GM10266 (cell line): ENCODE data around the gene FBXO17.

Source experiments
- DNase-seq: peaks from one replicate; pipeline ENCODE4 v3.0.0; 2012; ENCODE audit errors: extremely low spot score
- TF ChIP-seq, protein P1 (sequence below): IDR thresholded peaks from 2 replicates; pipeline ENCODE4 v1.5.1; 2012; ENCODE audit warnings: mild to moderate bottlenecking, low read depth; ENCODE audit not compliant: control insufficient read depth, insufficient read depth; ENCODE audit errors: missing control alignments

FBXO17 gene

DNA sequence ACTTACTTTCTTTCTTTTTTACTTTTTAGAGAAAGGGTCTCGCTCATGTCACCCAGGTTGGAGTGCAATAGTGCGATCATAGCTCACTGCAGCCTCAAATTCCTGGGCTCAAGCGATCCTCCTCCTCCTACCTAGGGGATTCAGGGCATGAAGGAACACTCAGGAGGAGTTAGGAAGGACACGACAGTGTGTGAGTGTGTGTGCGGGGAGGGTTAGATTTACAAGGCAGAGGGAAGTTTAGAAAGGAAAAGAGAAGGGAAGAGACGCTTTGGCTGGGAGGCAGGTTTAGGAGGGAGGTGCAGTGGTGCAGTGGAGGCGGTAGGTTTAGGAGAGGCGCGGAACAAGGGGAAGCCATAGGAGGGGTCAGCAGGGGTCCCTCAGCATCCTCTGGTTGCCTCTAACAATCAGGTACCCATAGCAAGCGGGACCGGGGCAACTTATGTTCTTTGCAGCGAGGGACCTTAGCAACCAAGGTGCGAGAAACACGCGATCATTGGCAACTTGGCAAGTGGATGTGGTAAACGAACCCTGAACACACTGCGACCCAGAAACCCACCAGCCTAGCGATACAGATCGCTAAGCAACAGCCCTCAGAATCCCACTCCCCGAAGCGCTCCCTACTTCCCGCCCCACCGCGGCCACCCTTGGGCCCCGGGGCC, 76.6 kb downstream of the FBXO17 start:
- no peak for DNase-seq
- TF ChIP-seq, protein P1, sequence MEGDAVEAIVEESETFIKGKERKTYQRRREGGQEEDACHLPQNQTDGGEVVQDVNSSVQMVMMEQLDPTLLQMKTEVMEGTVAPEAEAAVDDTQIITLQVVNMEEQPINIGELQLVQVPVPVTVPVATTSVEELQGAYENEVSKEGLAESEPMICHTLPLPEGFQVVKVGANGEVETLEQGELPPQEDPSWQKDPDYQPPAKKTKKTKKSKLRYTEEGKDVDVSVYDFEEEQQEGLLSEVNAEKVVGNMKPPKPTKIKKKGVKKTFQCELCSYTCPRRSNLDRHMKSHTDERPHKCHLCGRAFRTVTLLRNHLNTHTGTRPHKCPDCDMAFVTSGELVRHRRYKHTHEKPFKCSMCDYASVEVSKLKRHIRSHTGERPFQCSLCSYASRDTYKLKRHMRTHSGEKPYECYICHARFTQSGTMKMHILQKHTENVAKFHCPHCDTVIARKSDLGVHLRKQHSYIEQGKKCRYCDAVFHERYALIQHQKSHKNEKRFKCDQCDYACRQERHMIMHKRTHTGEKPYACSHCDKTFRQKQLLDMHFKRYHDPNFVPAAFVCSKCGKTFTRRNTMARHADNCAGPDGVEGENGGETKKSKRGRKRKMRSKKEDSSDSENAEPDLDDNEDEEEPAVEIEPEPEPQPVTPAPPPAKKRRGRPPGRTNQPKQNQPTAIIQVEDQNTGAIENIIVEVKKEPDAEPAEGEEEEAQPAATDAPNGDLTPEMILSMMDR: no peak

DNA sequence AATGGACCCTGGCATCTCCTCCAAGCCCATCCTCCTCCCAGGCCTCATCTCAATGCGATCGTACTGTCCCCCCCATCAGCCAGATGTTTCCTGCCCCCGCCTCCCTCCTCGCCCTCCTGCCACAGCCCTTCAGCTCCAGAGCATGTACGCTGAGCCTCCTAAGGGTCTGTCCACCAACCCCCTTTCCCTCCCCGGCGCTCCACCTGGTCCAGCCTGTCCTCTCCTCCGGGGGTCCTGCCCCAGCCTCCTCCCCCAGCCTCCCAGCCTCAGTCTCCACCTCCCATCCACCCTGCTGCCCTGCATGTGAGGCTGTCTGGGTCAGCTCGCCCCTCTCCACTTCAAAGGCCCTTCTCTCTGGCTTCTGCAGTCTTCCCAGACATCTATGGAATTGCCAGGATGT, 80.6 kb downstream of the FBXO17 start:
- TF ChIP-seq, protein P1: no peak
- no peak for DNase-seq

DNA sequence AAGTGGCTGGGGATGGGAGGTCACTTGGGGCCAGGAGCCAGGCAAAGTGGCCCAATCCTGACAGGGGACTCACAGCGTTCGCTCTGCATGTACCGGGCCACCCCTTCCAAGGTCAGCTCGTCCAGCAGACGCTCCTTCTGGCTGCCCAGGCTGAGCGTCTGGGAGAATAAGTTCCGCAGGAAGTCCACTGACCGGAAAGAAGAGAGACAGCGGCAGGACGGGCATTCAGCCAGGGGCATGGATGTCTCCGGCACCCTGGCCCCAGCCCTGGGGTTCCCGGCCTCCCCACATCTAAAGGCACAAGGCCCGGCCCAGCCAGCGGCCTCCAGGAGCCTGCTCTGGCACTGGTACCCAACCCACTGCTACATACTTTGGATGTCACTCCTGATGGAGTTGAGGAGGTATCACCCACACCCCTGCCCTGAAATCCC, 82.2 kb downstream of the FBXO17 start:
- no peak for DNase-seq
- TF ChIP-seq, protein P1: no peak

DNA sequence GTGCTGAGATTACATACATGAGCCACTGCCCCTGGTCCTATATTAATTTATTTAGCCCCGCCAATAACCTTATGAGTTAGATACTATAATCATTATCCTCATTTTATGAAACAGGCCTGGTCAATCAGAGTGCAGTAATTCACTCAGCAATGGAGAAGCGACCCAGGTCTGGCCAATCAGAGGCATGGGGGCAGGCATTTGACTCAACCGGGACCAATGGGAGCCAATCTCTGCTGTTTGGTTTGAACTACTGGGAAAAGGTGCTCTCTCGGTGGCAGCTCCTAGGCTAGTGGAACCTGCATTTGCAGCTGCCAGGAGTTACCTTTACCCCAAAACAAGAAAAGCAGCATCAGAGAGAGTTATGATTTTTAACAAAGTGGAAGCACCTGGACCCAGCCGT, 82.7 kb downstream of the FBXO17 start:
- TF ChIP-seq, protein P1: no peak
- no peak for DNase-seq

DNA sequence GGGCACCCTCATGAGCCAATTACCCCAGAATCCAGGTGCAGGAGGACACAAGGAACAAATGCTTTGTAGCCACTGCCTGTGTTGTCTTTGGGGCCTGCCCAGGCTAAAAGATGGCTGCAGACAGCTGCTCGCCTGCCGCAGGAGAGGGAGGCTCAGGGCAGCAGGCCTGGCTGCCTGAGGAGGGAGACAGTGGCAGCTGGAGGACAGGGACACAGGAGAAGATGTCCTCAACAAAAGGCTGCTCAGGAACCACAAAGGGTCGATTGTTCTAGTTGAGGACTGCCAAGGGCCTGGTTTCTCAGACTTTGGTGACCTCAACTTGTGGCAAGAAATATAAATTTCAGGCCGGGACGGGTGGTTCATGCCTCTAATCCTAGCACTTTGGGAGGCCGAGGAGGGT, 83.8 kb downstream of the FBXO17 start:
- TF ChIP-seq, protein P1: no peak
- DNase-seq: no peak
